Measurements from ENCODE around the gene CPPED1.

CPPED1 gene

DNA sequence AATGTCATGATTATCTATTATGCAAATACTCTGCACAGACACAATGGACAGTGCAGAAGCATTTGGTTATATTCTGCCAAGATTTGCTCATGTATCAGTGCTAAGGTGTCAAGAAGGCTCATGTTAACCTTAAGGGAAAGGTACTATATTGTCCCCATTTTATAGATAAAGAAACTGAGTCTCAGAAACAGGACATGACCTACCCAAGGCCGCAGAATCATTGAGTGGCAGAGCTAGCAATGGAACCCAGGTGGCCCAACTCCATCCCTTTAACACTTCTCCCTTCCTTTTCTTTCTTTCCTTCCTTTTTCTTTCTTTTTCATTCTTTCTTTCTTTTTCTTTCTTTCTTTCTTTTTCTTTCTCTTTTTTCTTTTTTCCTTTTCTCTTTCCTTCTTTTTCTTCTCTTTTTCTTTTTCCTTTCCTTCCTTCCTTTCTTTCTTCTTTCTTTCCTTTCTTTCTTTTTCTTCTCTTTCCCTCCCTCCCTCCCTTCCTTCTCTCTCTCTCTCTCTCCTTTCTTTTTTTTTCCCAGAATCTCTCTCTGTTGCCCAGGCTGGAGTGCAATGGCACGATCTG, 149.8 kb downstream of the CPPED1 start:
- H3K4me3 ChIP-seq (ENCODE audit: low read depth, low read length), result no peak overlapping the region

GRCh38 chr16:12652924-12653323, 150.8 kb downstream of the CPPED1 start:
- no peak overlapping the region for H3K4me3 ChIP-seq (ENCODE audit: low read depth, low read length)

- H3K4me3 ChIP-seq (ENCODE audit: low read depth, low read length), result no peak overlapping the region
Measured at GRCh38 chr16:12651765-12652512, 151.7 kb downstream of the CPPED1 start.

- H3K4me3 ChIP-seq (ENCODE audit: low read depth, low read length), result no peak overlapping the region
Measured at GRCh38 chr16:12649356-12649755, 154.3 kb downstream of the CPPED1 start.

DNA sequence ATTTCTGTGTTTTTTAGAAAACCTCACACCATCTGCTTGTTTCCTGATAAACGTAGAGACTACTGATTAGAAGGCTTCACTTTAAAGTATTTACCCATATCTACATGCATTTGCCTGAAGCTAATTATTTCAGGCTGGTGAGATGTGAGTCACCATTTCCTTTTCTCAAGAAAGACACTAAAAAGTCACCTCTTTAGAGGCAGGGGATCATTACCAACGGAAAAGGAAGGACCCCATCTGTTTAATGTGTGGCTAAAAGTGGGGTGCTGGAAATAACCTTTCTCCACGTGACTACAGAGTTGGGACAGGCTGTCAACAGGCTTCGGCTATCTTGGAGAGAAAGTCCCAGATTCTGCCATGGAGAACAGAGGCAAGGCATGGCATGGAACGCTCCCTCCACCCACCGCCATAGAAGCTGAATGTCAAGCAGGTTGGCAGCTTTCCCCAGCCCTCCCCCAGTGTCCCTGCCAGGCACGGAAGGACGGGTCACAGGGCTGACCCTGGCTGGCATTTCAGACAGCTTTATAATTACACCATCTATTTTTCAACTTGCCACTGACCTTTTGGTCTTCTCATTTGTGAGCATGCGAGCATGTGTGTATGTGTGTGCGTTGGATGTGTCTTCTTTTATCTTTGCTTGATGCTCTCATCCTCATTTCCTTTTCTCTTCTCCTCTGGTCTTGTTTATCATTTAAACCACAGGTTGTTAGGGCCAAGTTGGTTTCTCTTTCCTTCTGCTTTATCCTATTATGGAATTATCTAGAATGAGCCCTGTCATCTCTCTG, 157.0 kb downstream of the CPPED1 start:
- no peak overlapping the region for H3K4me3 ChIP-seq (ENCODE audit: low read depth, low read length)

- no peak overlapping the region for H3K4me3 ChIP-seq (ENCODE audit: low read depth, low read length)
Measured at GRCh38 chr16:12646098-12646489, 157.6 kb downstream of the CPPED1 start.

DNA sequence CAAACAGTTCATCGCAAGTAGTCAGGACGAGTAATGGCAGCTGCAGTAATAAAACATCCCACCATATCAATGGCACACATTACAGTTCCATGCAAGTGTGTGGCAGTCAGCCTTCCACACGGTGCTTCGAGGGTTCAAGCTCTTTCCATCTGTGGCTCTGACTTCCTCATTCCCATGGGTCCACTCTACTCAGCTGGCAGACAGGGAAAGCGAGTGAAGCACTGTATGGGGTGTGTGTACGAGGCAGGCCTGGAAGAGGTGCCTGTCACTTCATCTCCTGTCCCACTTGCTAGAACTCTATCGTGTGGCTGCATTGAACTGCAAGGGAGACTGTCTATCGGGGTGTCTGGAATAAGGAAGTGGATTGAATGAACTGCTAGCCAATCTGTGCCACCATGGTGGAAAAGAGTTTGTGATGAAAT, 160.6 kb downstream of the CPPED1 start:
- H3K4me3 ChIP-seq (ENCODE audit: low read depth, low read length), result no peak overlapping the region

- no peak overlapping the region for H3K4me3 ChIP-seq (ENCODE audit: low read depth, low read length)
Measured at GRCh38 chr16:12639044-12639443, 164.6 kb downstream of the CPPED1 start.

- no peak overlapping the region for H3K4me3 ChIP-seq (ENCODE audit: low read depth, low read length)
Measured at GRCh38 chr16:12637002-12637401, 166.7 kb downstream of the CPPED1 start.

GRCh38 chr16:12629271-12629670, 174.4 kb downstream of the CPPED1 start:
- H3K4me3 ChIP-seq (ENCODE audit: low read depth, low read length), result no peak overlapping the region

- no peak overlapping the region for H3K4me3 ChIP-seq (ENCODE audit: low read depth, low read length)
Measured at GRCh38 chr16:12628536-12628935, 175.2 kb downstream of the CPPED1 start.

DNA sequence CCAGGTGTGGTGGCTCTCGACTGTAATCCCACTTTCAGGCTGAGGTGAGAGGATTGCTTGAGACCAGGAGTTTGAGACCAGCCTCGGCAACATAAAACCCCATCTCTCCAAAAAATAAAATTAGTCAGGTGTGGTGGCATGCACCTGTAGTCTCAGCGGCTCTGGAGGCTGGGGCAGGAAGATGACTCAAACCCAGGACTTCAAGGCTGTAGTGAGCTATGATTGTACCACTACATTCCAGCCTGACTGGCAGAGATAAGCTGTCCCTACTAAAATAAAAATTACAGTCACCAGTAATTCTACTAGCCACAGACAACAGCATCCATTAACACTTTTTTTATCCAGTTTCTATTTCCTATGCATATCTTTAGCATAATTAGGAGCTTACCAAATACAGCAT, 176.3 kb downstream of the CPPED1 start:
- no peak overlapping the region for H3K4me3 ChIP-seq (ENCODE audit: low read depth, low read length)

GRCh38 chr16:12626411-12626810, 177.3 kb downstream of the CPPED1 start:
- H3K4me3 ChIP-seq (ENCODE audit: low read depth, low read length), result no peak overlapping the region

GRCh38 chr16:12625716-12626115, 178.0 kb downstream of the CPPED1 start:
- H3K4me3 ChIP-seq (ENCODE audit: low read depth, low read length), result no peak overlapping the region

- no peak overlapping the region for H3K4me3 ChIP-seq (ENCODE audit: low read depth, low read length)
Measured at GRCh38 chr16:12625068-12625467, 178.6 kb downstream of the CPPED1 start.

DNA sequence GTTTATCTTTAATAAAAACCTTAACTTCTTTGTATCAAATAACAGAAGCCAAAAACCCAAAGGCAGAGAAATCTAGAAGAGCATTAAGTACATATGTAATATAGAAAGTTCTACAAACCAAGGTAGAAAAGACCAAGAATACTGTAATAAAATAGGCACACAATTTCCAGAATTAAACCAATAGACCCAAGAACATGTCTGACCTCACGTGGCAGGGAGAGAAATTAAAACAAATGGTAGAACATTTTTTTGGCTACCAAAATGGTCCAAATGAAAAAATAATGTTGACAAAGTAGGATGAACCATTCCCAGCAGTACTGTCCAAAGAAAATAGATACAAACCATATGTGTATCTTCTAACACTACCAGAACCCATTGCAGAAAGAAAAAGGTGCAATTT, 183.5 kb downstream of the CPPED1 start:
- H3K4me3 ChIP-seq (ENCODE audit: low read depth, low read length), result no peak overlapping the region

- H3K4me3 ChIP-seq (ENCODE audit: low read depth, low read length), result no peak overlapping the region
Measured at GRCh38 chr16:12618515-12618914, 185.2 kb downstream of the CPPED1 start.

GRCh38 chr16:12617401-12617819, 186.3 kb downstream of the CPPED1 start:
- H3K4me3 ChIP-seq (ENCODE audit: low read depth, low read length), result no peak overlapping the region

- no peak overlapping the region for H3K4me3 ChIP-seq (ENCODE audit: low read depth, low read length)
Measured at GRCh38 chr16:12614662-12615278, 188.9 kb downstream of the CPPED1 start.

- no peak overlapping the region for H3K4me3 ChIP-seq (ENCODE audit: low read depth, low read length)
Measured at GRCh38 chr16:12613992-12614661, 189.6 kb downstream of the CPPED1 start.

Measured in iPS-11a (cell line).